ENCODE data around the gene IDE. TPM values are rescaled to one million over a fixed set of nuclear protein-coding genes. Genes with fewer than 3 reads are reported as not detected.

The IDE gene
- total RNA-seq, 2 donors from 2014 or later, result 39.0 to 44.8 TPM

DNA sequence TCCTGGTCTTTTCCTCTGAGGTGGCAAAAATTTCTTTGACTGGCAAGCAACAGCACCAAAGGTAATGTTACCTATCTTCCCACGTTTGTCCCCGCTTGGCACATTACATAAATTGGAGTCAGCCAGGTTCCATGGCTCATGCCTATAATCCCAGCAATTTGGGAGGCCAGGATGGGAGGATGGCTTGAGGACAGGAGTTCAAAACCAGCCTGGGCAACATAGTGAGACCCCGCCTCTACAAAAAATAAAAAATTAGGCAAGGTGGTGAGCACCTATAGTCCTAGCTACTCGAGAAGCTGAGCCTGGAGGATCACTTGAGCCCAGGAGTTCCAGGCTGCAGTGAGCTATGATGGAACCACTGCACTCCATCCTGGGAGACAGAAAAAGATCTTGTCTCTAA is 139.5 kb downstream of the IDE start:
- Histone ChIP-seq H3K9me3 (no peaks in the 10 kb centered on the region), H3K27me3 (no peaks in the 10 kb centered on the region), H3K36me3 (no peaks in the 10 kb centered on the region), H3K4me1 (no peaks in the 10 kb centered on the region), H3K9ac (ENCODE audit: low read depth in 2 of 2, low read length in 2 of 2) (no peak overlapping the region), H3K27ac (no peak overlapping the region), H3K4me3 (no peak overlapping the region)
- no peak for DNase-seq
- TF ChIP-seq, protein P1, sequence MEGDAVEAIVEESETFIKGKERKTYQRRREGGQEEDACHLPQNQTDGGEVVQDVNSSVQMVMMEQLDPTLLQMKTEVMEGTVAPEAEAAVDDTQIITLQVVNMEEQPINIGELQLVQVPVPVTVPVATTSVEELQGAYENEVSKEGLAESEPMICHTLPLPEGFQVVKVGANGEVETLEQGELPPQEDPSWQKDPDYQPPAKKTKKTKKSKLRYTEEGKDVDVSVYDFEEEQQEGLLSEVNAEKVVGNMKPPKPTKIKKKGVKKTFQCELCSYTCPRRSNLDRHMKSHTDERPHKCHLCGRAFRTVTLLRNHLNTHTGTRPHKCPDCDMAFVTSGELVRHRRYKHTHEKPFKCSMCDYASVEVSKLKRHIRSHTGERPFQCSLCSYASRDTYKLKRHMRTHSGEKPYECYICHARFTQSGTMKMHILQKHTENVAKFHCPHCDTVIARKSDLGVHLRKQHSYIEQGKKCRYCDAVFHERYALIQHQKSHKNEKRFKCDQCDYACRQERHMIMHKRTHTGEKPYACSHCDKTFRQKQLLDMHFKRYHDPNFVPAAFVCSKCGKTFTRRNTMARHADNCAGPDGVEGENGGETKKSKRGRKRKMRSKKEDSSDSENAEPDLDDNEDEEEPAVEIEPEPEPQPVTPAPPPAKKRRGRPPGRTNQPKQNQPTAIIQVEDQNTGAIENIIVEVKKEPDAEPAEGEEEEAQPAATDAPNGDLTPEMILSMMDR (IDR thresholded peaks at IDR 0.05), result no peak
- intact Hi-C loops (cut with DNase I), result loop anchor here (2.0 kb wide), 1 partner anchor 348 kb away; no protein-coding TSS in a partner anchor

DNA sequence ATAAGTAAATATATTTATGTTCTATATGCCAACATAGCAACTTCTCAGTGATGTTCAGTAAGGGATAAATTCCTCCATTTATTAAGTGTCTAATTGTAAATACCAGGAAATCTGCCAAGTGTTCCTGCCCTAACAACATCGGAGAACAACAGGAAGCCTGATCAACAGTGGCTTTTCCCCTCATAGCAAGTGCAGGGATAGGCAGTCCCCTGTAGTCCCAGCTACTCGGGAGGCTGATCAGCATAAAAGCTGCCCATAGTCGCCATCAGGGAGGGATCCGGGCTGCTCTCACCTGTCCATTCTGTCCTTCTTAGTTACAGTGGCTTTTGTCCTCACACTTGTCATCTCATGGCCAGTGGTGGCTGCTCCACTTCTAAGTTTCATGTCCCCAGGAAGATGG is 141.3 kb downstream of the IDE start:
- Histone ChIP-seq H3K9me3 (no peaks in the 10 kb centered on the region), H3K4me1 (no peaks in the 10 kb centered on the region), H3K9ac (ENCODE audit: low read depth in 2 of 2, low read length in 2 of 2) (no peak overlapping the region), H3K36me3 (no peaks in the 10 kb centered on the region), H3K27me3 (no peaks in the 10 kb centered on the region), H3K27ac (no peak overlapping the region), H3K4me3 (no peak overlapping the region)
- intact Hi-C loops (cut with DNase I), result no loop called here
- no peak for DNase-seq
- TF ChIP-seq, protein P1 (IDR thresholded peaks at IDR 0.05), result no peak

DNA sequence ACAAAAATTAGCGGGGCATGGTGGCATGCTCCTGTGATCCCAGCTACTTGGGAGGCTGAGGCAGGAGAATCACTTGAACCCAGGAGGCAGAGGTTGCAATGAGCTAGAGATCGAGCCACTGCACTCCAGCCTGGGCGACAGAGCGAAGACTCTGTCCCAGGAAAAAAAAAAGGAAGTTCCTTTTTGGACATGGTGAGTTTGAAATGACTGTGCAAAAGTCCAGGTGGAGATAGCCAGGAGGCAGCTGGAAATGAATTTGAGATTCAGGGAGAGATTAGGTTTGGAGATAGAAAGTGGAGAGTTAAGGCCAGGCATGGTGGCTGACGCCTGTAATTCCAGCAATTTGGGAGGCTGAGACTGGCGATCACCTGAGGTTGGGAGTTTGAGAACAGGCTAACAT is 143.8 kb downstream of the IDE start:
- Histone ChIP-seq H3K4me3 (no peak overlapping the region), H3K9me3 (no peaks in the 10 kb centered on the region), H3K27me3 (no peaks in the 10 kb centered on the region), H3K36me3 (no peaks in the 10 kb centered on the region), H3K9ac (ENCODE audit: low read depth in 2 of 2, low read length in 2 of 2) (no peak overlapping the region), H3K4me1 (no peaks in the 10 kb centered on the region), H3K27ac (no peak overlapping the region)
- TF ChIP-seq, protein P1 (IDR thresholded peaks at IDR 0.05), result no peak
- intact Hi-C loops (cut with DNase I), result no loop called here
- DNase-seq, result no peak

DNA sequence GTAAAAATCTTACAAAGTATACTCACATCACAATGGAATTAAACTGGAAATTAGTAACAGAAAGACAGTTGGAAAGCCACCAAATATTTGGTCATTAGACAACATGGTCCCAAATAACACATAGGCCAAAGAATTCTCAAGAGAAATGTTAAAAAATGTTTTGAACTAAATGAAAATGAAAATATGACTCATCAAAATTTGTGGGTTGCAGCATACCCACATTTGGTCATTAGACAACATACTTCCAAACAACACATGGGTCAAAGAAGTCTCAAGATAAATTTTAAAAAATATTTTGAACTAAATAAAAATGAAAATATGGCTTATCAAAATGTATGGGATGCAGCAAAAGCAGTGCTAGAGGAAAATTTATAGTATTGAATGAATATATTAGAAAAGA is 152.3 kb downstream of the IDE start:
- Histone ChIP-seq H3K4me3 (no peak overlapping the region), H3K4me1 (no peaks in the 10 kb centered on the region), H3K9me3 (no peaks in the 10 kb centered on the region), H3K36me3 (no peaks in the 10 kb centered on the region), H3K27me3 (peaks cover 7% of the 10 kb centered on the region), H3K27ac (no peak overlapping the region), H3K9ac (ENCODE audit: low read depth in 2 of 2, low read length in 2 of 2) (no peak overlapping the region)
- TF ChIP-seq, protein P1 (IDR thresholded peaks at IDR 0.05), result no peak
- intact Hi-C loops (cut with DNase I), result no loop called here
- DNase-seq, result no peak

DNA sequence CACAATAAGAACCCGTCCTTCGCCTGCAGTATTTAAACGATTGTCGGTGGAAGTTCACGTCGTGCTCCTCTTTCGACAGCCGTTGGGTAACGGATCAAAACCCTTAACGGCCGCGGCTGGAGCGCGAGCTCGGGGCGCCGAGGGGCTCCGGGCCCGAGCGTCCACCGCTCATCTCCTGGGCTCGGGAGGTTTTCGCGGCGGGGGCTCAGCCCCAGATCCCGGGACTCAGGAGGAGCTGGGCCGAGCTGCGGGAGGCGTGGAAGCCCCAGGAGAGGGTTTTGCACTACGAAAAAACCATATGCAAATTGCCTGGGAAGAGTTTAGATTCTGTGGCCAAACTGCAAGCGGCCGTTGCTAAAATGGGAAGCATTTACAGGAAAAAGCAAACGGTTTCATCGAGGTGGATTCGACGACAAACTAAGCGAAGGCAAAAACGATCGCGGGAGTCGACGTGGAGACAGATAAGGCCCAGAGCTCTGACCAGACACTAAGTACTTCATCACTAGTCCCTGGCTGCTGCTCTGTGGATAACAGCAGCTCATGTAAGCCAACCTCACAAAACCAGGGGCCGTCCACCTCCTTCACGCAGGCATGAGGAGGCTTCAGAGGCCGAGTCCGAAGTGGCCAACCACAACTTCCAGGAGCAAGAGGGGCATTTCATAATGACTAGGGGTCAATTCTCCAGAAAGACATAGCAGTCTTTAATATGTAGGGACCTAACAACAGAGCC is 153.2 kb downstream of the IDE start:
- peak overlapping the region; percentile 35 for H3K4me3 ChIP-seq

More for the DNA sequence above, 153.2 kb downstream of the IDE start:
- DNase-seq, result no peak
- TF ChIP-seq, protein P1 (IDR thresholded peaks at IDR 0.05), result no peak
- no peak overlapping the region for H3K27ac ChIP-seq
- no peaks in the 10 kb centered on the region for H3K9me3 ChIP-seq
- no peak overlapping the region for H3K9ac ChIP-seq (ENCODE audit: low read depth in 2 of 2, low read length in 2 of 2)
- H3K27me3 ChIP-seq, result peaks cover 7% of the 10 kb centered on the region
- no peaks in the 10 kb centered on the region for H3K4me1 ChIP-seq
- intact Hi-C loops (cut with DNase I), result no loop called here
- no peaks in the 10 kb centered on the region for H3K36me3 ChIP-seq

Measured in colonic mucosa (tissue), 4 donors.